Neuronal stem cell (in vitro differentiated cells): ENCODE results near the gene CASTOR1.
A peak's percentile ranks its signal among the peaks of the same experiment; 100 is the strongest.

Experiments
- DNase-seq: peaks from one replicate; pipeline ENCODE4 v3.0.0-alpha.2; 2013; ENCODE audit warnings: low spot score
- H2AFZ ChIP-seq: one replicate; pipeline ENCODE4 v1.6.1; 2013; ENCODE audit warnings: mild to moderate bottlenecking, low read length, inconsistent platforms
- H2AK5ac ChIP-seq: 2 replicates; pipeline ENCODE4 v1.6.1; 2013; ENCODE audit warnings: low read depth, mild to moderate bottlenecking, inconsistent platforms, low read length, moderate library complexity, mixed read lengths
- H2BK120ac ChIP-seq: 2 replicates; pipeline ENCODE4 v1.6.1; 2013; ENCODE audit warnings: low read depth, mild to moderate bottlenecking, inconsistent platforms, low read length, moderate library complexity, mixed read lengths
- H2BK12ac ChIP-seq: one replicate; pipeline ENCODE4 v1.6.1; 2013; ENCODE audit warnings: low read length, inconsistent platforms
- H2BK15ac ChIP-seq: 2 replicates; pipeline ENCODE4 v1.6.1; 2013; ENCODE audit warnings: mild to moderate bottlenecking, low read length, inconsistent platforms, mixed read lengths
- H2BK5ac ChIP-seq: one replicate; pipeline ENCODE4 v1.6.1; 2013; ENCODE audit warnings: inconsistent platforms, mild to moderate bottlenecking, low read length, moderate library complexity
- H3K14ac ChIP-seq: one replicate; pipeline ENCODE4 v1.6.1; 2013; ENCODE audit warnings: low read length, inconsistent platforms
- H3K18ac ChIP-seq: 2 replicates; pipeline ENCODE4 v1.6.1; 2013; ENCODE audit warnings: low read length, inconsistent platforms
- H3K23ac ChIP-seq: 2 replicates; pipeline ENCODE4 v1.6.1; 2013; ENCODE audit warnings: low read depth, mild to moderate bottlenecking, mixed read lengths, low read length, inconsistent platforms; ENCODE audit not compliant: poor library complexity
- H3K27ac ChIP-seq: replicated peaks from 3 replicates; pipeline ENCODE4 v1.5.1; 2013; ENCODE audit warnings: low read length, inconsistent platforms
- H3K27me3 ChIP-seq, 3 experiments: 2 replicates each; pipeline ENCODE4 v1.6.1; 2013; ENCODE audit warnings: low read length in 3 of 3, mild to moderate bottlenecking in 2 of 3, inconsistent platforms in 1 of 3, low read depth in 1 of 3, mixed read lengths in 1 of 3, moderate library complexity in 1 of 3; ENCODE audit not compliant: control insufficient read depth in 3 of 3, insufficient read depth in 3 of 3
- H3K36me3 ChIP-seq, 2 donors: replicated peaks in 1 of 2; 2 replicates each; pipeline ENCODE4 v1.6.1; 2013; ENCODE audit warnings: low read length in 2 of 2; ENCODE audit not compliant: control insufficient read depth in 2 of 2, insufficient read depth in 2 of 2
- H3K4ac ChIP-seq: 2 replicates; pipeline ENCODE4 v1.6.1; 2013; ENCODE audit warnings: inconsistent platforms, mild to moderate bottlenecking, low read length, moderate library complexity
- H3K4me1 ChIP-seq, 2 donors: 1 replicate in 1 of 2; 2 replicates in 1 of 2; pipeline ENCODE4 v1.6.1; 2013; ENCODE audit warnings: low read length in 2 of 2, low read depth in 1 of 2; ENCODE audit not compliant: control insufficient read depth in 2 of 2, insufficient read depth in 1 of 2
- H3K4me2 ChIP-seq: one replicate; pipeline ENCODE4 v1.6.1; 2013; ENCODE audit warnings: mild to moderate bottlenecking, low read length, inconsistent platforms; ENCODE audit not compliant: insufficient read depth, poor library complexity, severe bottlenecking
- H3K4me3 ChIP-seq, 2 donors: 2 replicates each; pipeline ENCODE4 v1.5.1; 2013; ENCODE audit warnings: low read length in 2 of 2, mild to moderate bottlenecking in 2 of 2, inconsistent platforms in 1 of 2, moderate library complexity in 1 of 2
- H3K79me1 ChIP-seq: one replicate; pipeline ENCODE4 v1.6.1; 2013; ENCODE audit warnings: low read depth, mild to moderate bottlenecking, inconsistent platforms, low read length, moderate library complexity
- H3K9ac ChIP-seq: one replicate; pipeline ENCODE4 v1.6.1; 2013; ENCODE audit warnings: mild to moderate bottlenecking, low read depth, low read length, inconsistent platforms; ENCODE audit not compliant: poor library complexity
- H3K9me3 ChIP-seq, 2 donors: replicated peaks in 1 of 2; 2 replicates each; pipeline versions ENCODE3 to v1.6.1; 2013; ENCODE audit warnings: low read length in 2 of 2, mild to moderate bottlenecking in 2 of 2, inconsistent platforms in 1 of 2, low read depth in 1 of 2, mixed read lengths in 1 of 2, moderate library complexity in 1 of 2; ENCODE audit not compliant: control insufficient read depth in 2 of 2, insufficient read depth in 1 of 2
- H4K8ac ChIP-seq: one replicate; pipeline ENCODE4 v1.6.1; 2013; ENCODE audit warnings: low read depth, mild to moderate bottlenecking, inconsistent platforms, low read length, moderate library complexity
- H4K91ac ChIP-seq: one replicate; pipeline ENCODE4 v1.6.1; 2013; ENCODE audit warnings: low read length, low read depth, mild to moderate bottlenecking, inconsistent platforms; ENCODE audit not compliant: poor library complexity
- WGBS, 2 donors: extraction: QIAGEN DNeasy Blood & Tissue Kit; methylation state at CpG; one replicate each; pipeline ENCODE4 v1.1.7; 2013; ENCODE audit warnings: missing lambda C conversion rate in 2 of 2, mixed read lengths in 1 of 2; ENCODE audit not compliant: insufficient read length in 2 of 2, insufficient replicate concordance in 1 of 2; ENCODE audit errors: extremely low coverage in 2 of 2; 5-methylcytosine and 5-hydroxymethylcytosine counted together

CASTOR1 gene

GRCh38 chr22:30279932-30280331, 9.4 kb downstream of the CASTOR1 start:
- H3K27ac ChIP-seq, result no peak overlapping the region
- peaks cover 2% of the 10 kb centered on the region for H3K79me1 ChIP-seq

GRCh38 chr22:30279046-30279788, 10.1 kb downstream of the CASTOR1 start:
- H3K18ac ChIP-seq, result peak overlapping the region; percentile 59
- H2BK12ac ChIP-seq, result no peak overlapping the region
- DNase-seq, result no peak
- no peak overlapping the region for H2BK120ac ChIP-seq
- H3K27ac ChIP-seq, result no peak overlapping the region
- H3K9ac ChIP-seq, result peak overlapping the region; percentile 16
- H3K4me3 ChIP-seq, result no peak overlapping the region
- no peak overlapping the region for H4K8ac ChIP-seq
- H2BK5ac ChIP-seq, result peak overlapping the region; percentile 43
- H4K91ac ChIP-seq, result no peak overlapping the region
- no peaks in the 10 kb centered on the region for H3K36me3 ChIP-seq
- no CpG with 5 or more reads among the region's 16 CpGs for WGBS, 2 donors
- H3K9me3 ChIP-seq, result no peaks in the 10 kb centered on the region
- peaks cover 2% of the 10 kb centered on the region for H3K79me1 ChIP-seq
- peak overlapping the region; percentile 60 for H2AK5ac ChIP-seq
- peaks cover 6 to 8% of the 10 kb centered on the region in 2 donors for H3K4me1 ChIP-seq
- H2AFZ ChIP-seq, result no peak overlapping the region
- H3K4me2 ChIP-seq, result no peak overlapping the region
- peak overlapping the region; percentile 78 for H3K4ac ChIP-seq
- peaks cover 0 to 12% (median 1%) of the 10 kb centered on the region in 3 experiments for H3K27me3 ChIP-seq
- peak overlapping the region; percentile 23 for H3K23ac ChIP-seq
- no peak overlapping the region for H2BK15ac ChIP-seq
- peak overlapping the region; percentile 6 for H3K14ac ChIP-seq

More at GRCh38 chr22:30279932-30280331, 9.4 kb downstream of the CASTOR1 start:
- Histone ChIP-seq H3K4me2 (no peak overlapping the region), H3K18ac (no peak overlapping the region), H4K91ac (no peak overlapping the region), H2BK120ac (no peak overlapping the region), H3K9me3 (no peaks in the 10 kb centered on the region), H3K4me3 (no peak overlapping the region), H3K27me3 (peaks cover 0 to 10% (median 1%) of the 10 kb centered on the region in 3 experiments), H4K8ac (no peak overlapping the region), H3K23ac (no peak overlapping the region), H3K36me3 (no peaks in the 10 kb centered on the region), H2BK12ac (no peak overlapping the region), H2BK15ac (no peak overlapping the region), H3K4me1 (peaks cover 6 to 8% of the 10 kb centered on the region in 2 donors), H3K9ac (no peak overlapping the region), H2AK5ac (no peak overlapping the region), H2BK5ac (no peak overlapping the region), H2AFZ (no peak overlapping the region), H3K4ac (no peak overlapping the region), H3K14ac (no peak overlapping the region)
- DNase-seq, result no peak
- no CpG with 5 or more reads among the region's 5 CpGs for WGBS, 2 donors

- Histone ChIP-seq H3K27ac (no peak overlapping the region), H3K36me3 (no peaks in the 10 kb centered on the region), H2BK120ac (no peak overlapping the region), H4K91ac (no peak overlapping the region), H3K14ac (peak overlapping the region; percentile 75), H2BK5ac (peak overlapping the region; percentile 43), H3K9ac (peak overlapping the region; percentile 56), H4K8ac (peak overlapping the region; percentile 93), H3K23ac (peak overlapping the region; percentile 74), H3K18ac (peak overlapping the region; percentile 90), H3K27me3 (peaks cover 0 to 15% (median 1%) of the 10 kb centered on the region in 3 experiments), H3K4ac (no peak overlapping the region), H2AK5ac (peak overlapping the region; percentile 70), H2BK12ac (peak overlapping the region; percentile 49), H2AFZ (peak overlapping the region; percentile 89), H3K4me1 (peaks cover 6 to 8% of the 10 kb centered on the region in 2 donors), H3K79me1 (peaks cover 2% of the 10 kb centered on the region), H3K4me3 (no peak overlapping the region), H3K9me3 (no peaks in the 10 kb centered on the region), H2BK15ac (peak overlapping the region; percentile 63), H3K4me2 (no peak overlapping the region)
- no CpG with 5 or more reads among the region's 14 CpGs for WGBS, 2 donors
- DNase-seq, result no peak
These were observed 11.6 kb downstream of the CASTOR1 start for GRCh38 chr22:30277547-30278344.

- H2BK5ac ChIP-seq, result no peak overlapping the region
- H4K91ac ChIP-seq, result no peak overlapping the region
- no peak overlapping the region for H3K4me3 ChIP-seq
- no peaks in the 10 kb centered on the region for H3K9me3 ChIP-seq
- no peak overlapping the region for H3K4me2 ChIP-seq
- H2AFZ ChIP-seq, result no peak overlapping the region
- no peak overlapping the region for H3K27ac ChIP-seq
- H2BK15ac ChIP-seq, result no peak overlapping the region
- no peak for DNase-seq
- no peak overlapping the region for H2BK120ac ChIP-seq
- peaks cover 6 to 8% of the 10 kb centered on the region in 2 donors for H3K4me1 ChIP-seq
- H3K18ac ChIP-seq, result no peak overlapping the region
- peak overlapping the region; percentile 16 for H2AK5ac ChIP-seq
- H2BK12ac ChIP-seq, result no peak overlapping the region
- no peak overlapping the region for H3K14ac ChIP-seq
- H3K9ac ChIP-seq, result no peak overlapping the region
- H3K27me3 ChIP-seq, result peaks cover 0 to 18% (median 1%) of the 10 kb centered on the region in 3 experiments
- H3K79me1 ChIP-seq, result peaks cover 2% of the 10 kb centered on the region
- H3K4ac ChIP-seq, result no peak overlapping the region
- no CpG with 5 or more reads among the region's 8 CpGs for WGBS, 2 donors
- no peak overlapping the region for H3K23ac ChIP-seq
- H4K8ac ChIP-seq, result no peak overlapping the region
- no peaks in the 10 kb centered on the region for H3K36me3 ChIP-seq
These were observed 13.3 kb downstream of the CASTOR1 start for GRCh38 chr22:30276039-30276438.
